MCF 10A (cell line): ENCODE data around the gene CUEDC1. TPM values are rescaled to one million over a fixed set of nuclear protein-coding genes. Genes with fewer than 3 reads are reported as not detected.
"Not testable (repeated sequence)": the region's sequence is repeated elsewhere in the genome, so short reads cannot be mapped to it uniquely, and the experiment has no call there.

Experiments
- BruUV-seq: library from RNA; stranded (reverse); fragments of 400-500 nt; replicated peaks from 2 replicates; lab custom pipeline; 2021; lab: Mats Ljungman, UMichigan
- CTCF ChIA-PET: fragments of 300-600 bp; sonication (Branson Sonifier 250); formaldehyde crosslinking; extraction: SDS; loops from one replicate; lab custom pipeline; 2021; ENCODE audit warnings: antibody characterized with exemption, inconsistent platforms; lab: Yijun Ruan, JAX
- POLR2A ChIA-PET: fragments of 300-600, 350-650 bp; sonication (Branson Sonifier 250); formaldehyde crosslinking; extraction: SDS; loops from one replicate; lab custom pipeline; 2020; ENCODE audit warnings: antibody characterized with exemption, inconsistent platforms; lab: Yijun Ruan, JAX
- DNase-seq: peaks from one replicate; pipeline ENCODE4 v3.0.0-alpha.2; 2018; ENCODE audit not compliant: unreplicated experiment
- H3K27ac Mint-ChIP-seq: one replicate; pipeline ENCODE4 v1.8.0; 2022; ENCODE audit warnings: mild to moderate bottlenecking, low read depth, mixed read lengths; ENCODE audit not compliant: unreplicated experiment
- H3K27me3 Mint-ChIP-seq: one replicate; pipeline ENCODE4 v1.8.0; 2022; ENCODE audit warnings: mixed read lengths; ENCODE audit not compliant: insufficient read depth, unreplicated experiment
- H3K36me3 Mint-ChIP-seq: one replicate; pipeline ENCODE4 v1.8.0; 2022; ENCODE audit warnings: mild to moderate bottlenecking, moderate library complexity, mixed read lengths; ENCODE audit not compliant: insufficient read depth, unreplicated experiment
- H3K4me1 Mint-ChIP-seq: one replicate; pipeline ENCODE4 v1.8.0; 2022; ENCODE audit warnings: mixed read lengths; ENCODE audit not compliant: insufficient read depth, unreplicated experiment
- H3K4me3 Mint-ChIP-seq: one replicate; pipeline ENCODE4 v1.8.0; 2022; ENCODE audit warnings: mild to moderate bottlenecking, moderate library complexity, mixed read lengths; ENCODE audit not compliant: unreplicated experiment
- H3K9me3 Mint-ChIP-seq: one replicate; pipeline ENCODE4 v1.8.0; 2022; ENCODE audit warnings: mixed read lengths; ENCODE audit not compliant: unreplicated experiment
- CTCF ChIP-seq: fragments of 200-600 bp; IDR thresholded peaks from one replicate; pipeline ENCODE4 v1.8.0; 2022; ENCODE audit warnings: antibody characterized with exemption, mild to moderate bottlenecking; ENCODE audit not compliant: unreplicated experiment
- intact Hi-C: fragments of 100-400 bp; cut with micrococcal nuclease; formaldehyde crosslinking; loops from 2 replicates; pipeline ENCODE4 v1.14.1; 2022
- total RNA-seq: library from RNA; stranded (reverse); gene quantifications from 2 replicates; pipeline ENCODE4 v1.2.3, GENCODE V29; 2022

CUEDC1 gene
- total RNA-seq, 1 experiment from 2014 or later: 15.6 TPM

- Mint-ChIP-seq H3K4me3 (no peak overlapping the region), H3K27me3 (no peaks in the 10 kb centered on the region), H3K36me3 (no peaks in the 10 kb centered on the region), H3K4me1 (peaks cover 4% of the 10 kb centered on the region), H3K27ac (no peak overlapping the region), H3K9me3 (no peaks in the 10 kb centered on the region)
- BruUV-seq: no TSS peak
- no peak for TF ChIP-seq CTCF
- CTCF ChIA-PET: interaction anchor here (0.7 to 1.0 kb wide), 2 partner anchors 11 to 13 kb away, joined by 3 read pairs; no protein-coding TSS in a partner anchor
- POLR2A ChIA-PET: no interaction called here
- intact Hi-C loops: no loop called here
- DNase-seq: no peak
Measured at GRCh38 chr17:57959929-57960328, 4.7 kb upstream of the CUEDC1 start.

- intact Hi-C loops, H3K4me1 Mint-ChIP-seq, DNase-seq, H3K4me3 Mint-ChIP-seq, H3K36me3 Mint-ChIP-seq, BruUV-seq, H3K27ac Mint-ChIP-seq, H3K9me3 Mint-ChIP-seq, H3K27me3 Mint-ChIP-seq: not testable (repeated sequence)
- CTCF ChIA-PET: interaction anchor here (0.6 kb wide), 1 partner anchor 18 kb away, joined by 5 read pairs; no protein-coding TSS in a partner anchor
- POLR2A ChIA-PET: interaction anchor here (0.8 kb wide), 1 partner anchor 10 kb away, joined by 3 read pairs; no protein-coding TSS in a partner anchor
Measured at GRCh38 chr17:57958391-57958790, 3.2 kb upstream of the CUEDC1 start.

DNA sequence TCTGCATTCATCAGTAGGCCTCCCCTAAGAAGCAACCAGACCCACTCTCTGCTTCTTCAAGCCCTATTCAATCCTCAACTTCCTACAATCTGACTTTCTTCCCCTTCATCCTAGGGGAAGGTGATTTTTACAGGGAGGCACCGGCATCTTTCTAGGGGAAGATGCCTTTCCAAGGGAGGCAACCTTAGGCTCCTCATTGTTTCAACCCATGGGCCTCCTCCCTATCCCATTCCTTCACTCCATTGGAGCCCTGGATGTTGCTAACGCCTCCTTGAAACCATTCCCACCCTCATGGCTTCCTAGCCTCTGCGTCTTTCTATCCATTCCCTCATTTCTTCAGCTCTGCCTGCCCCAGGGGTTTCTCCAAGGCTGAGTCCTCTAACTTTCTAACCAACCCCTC lies 2.7 kb upstream of the CUEDC1 start:
- CTCF ChIA-PET: interaction anchor here (0.6 kb wide), 1 partner anchor 19 kb away, joined by 5 read pairs; no protein-coding TSS in a partner anchor
- BruUV-seq: no TSS peak
- TF ChIP-seq CTCF: no peak
- POLR2A ChIA-PET: interaction anchor here (0.8 kb wide), 1 partner anchor 9 kb away, joined by 3 read pairs; no protein-coding TSS in a partner anchor
- H3K27me3 Mint-ChIP-seq: no peaks in the 10 kb centered on the region
- no peaks in the 10 kb centered on the region for H3K9me3 Mint-ChIP-seq
- no peaks in the 10 kb centered on the region for H3K36me3 Mint-ChIP-seq
- H3K4me1 Mint-ChIP-seq: peaks cover 15% of the 10 kb centered on the region
- no peak overlapping the region for H3K4me3 Mint-ChIP-seq
- DNase-seq: no peak
- H3K27ac Mint-ChIP-seq: no peak overlapping the region
- intact Hi-C loops: no loop called here

GRCh38 chr17:57957120-57957850 lies 2.1 kb upstream of the CUEDC1 start:
- intact Hi-C loops: no loop called here
- ChIA-PET POLR2A (interaction anchor here (0.6 kb wide), 1 partner anchor 163 kb away, joined by 3 read pairs; no protein-coding TSS in a partner anchor), CTCF (interaction anchor here (1.0 to 1.9 kb wide), 2 partner anchors 10 kb away, joined by 3 to 11 read pairs; no protein-coding TSS in a partner anchor)
- Mint-ChIP-seq H3K27ac (no peak overlapping the region), H3K9me3 (no peaks in the 10 kb centered on the region), H3K27me3 (no peaks in the 10 kb centered on the region), H3K36me3 (no peaks in the 10 kb centered on the region), H3K4me1 (peaks cover 16% of the 10 kb centered on the region), H3K4me3 (no peak overlapping the region)
- TF ChIP-seq CTCF: no peak
- DNase-seq: no peak
- BruUV-seq: no TSS peak
